K562 (cell line): ENCODE data around the gene SHOC1.

Experiments
- POLR2AphosphoS5 ChIP-seq: IDR thresholded peaks from 2 replicates; pipeline ENCODE4 v1.6.1; 2011; ENCODE audit warnings: mild to moderate bottlenecking, low read depth, low read length, moderate library complexity; ENCODE audit not compliant: control insufficient read depth, insufficient read depth
- SOX6 ChIP-seq: fragments of 450-650 bp; IDR thresholded peaks from 2 replicates; pipeline ENCODE4 v1.6.1; 2014; ENCODE audit warnings: mild to moderate bottlenecking
- STAT5B ChIP-seq: fragments of 250-450 bp; sonication (Bioruptor Pico); IDR thresholded peaks from 2 replicates; pipeline ENCODE4 v1.8.0; 2021; ENCODE audit warnings: mild to moderate bottlenecking, inconsistent platforms
- ZBTB11 ChIP-seq, 3 experiments: fragments of 200-800 bp in 1 of 3; fragments of 250-450 bp in 1 of 3; fragments of 450-650 bp in 1 of 3; sonication (Bioruptor Pico) in 1 of 3; sonication (Bioruptor generic) in 1 of 3; formaldehyde crosslinking in 1 of 3; IDR thresholded peaks; 2 replicates each; pipeline versions ENCODE4 v1.6.1 to v1.8.0; 2016 to 2022; ENCODE audit warnings: mild to moderate bottlenecking in 2 of 3, missing genetic modification characterization in 2 of 3, missing compliant biosample characterization in 1 of 3, moderate library complexity in 1 of 3
- TF ChIP-seq, protein P1 (sequence below): fragments of 250-450 bp; sonication (Bioruptor Pico); IDR thresholded peaks from 2 replicates; pipeline ENCODE4 v1.4.0; 2020

- TF ChIP-seq STAT5B (no peak), POLR2AphosphoS5 (no peak), SOX6 (no peak), ZBTB11 (CRISPR knock-in tag; IDR thresholded peaks at IDR 0.05) (no peak)
- TF ChIP-seq, protein P1, sequence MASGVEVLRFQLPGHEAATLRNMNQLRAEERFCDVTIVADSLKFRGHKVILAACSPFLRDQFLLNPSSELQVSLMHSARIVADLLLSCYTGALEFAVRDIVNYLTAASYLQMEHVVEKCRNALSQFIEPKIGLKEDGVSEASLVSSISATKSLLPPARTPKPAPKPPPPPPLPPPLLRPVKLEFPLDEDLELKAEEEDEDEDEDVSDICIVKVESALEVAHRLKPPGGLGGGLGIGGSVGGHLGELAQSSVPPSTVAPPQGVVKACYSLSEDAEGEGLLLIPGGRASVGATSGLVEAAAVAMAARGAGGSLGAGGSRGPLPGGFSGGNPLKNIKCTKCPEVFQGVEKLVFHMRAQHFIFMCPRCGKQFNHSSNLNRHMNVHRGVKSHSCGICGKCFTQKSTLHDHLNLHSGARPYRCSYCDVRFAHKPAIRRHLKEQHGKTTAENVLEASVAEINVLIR (CRISPR knock-in tag) = no peak
Observed at GRCh38 chr9:111766066-111766465, 28.7 kb downstream of the SHOC1 start.
